NCI-H2081 (cell line): Measurements from ENCODE around the gene KCNK6.

Experiments
- DNase-seq, 2 experiments: peaks; one replicate each; lab custom pipeline; 2025; lab: John Stamatoyannopoulos, UW

Gene KCNK6

GRCh38 chr19:38319421-38320258 lies at the start of gene KCNK6:
Gene KCNK6 (plus strand): TSS chr19:38319845. CDS start chr19:38319951, 106 bp downstream.
- DNase-seq, result no peak

GRCh38 chr19:38270587-38271167 lies 49.0 kb upstream of the KCNK6 start:
- peak in 1 of 2 experiments; percentile 6 for DNase-seq

- no peak for DNase-seq
Measured at GRCh38 chr19:38273499-38273898, 46.1 kb upstream of the KCNK6 start.

GRCh38 chr19:38274739-38275138 lies 44.9 kb upstream of the KCNK6 start:
- no peak for DNase-seq

GRCh38 chr19:38276942-38277517 lies 42.6 kb upstream of the KCNK6 start:
- no peak for DNase-seq

GRCh38 chr19:38277549-38277948 lies 42.1 kb upstream of the KCNK6 start:
- DNase-seq, result no peak

- DNase-seq, result no peak
Measured at GRCh38 chr19:38277969-38278680, 41.5 kb upstream of the KCNK6 start.

GRCh38 chr19:38278751-38279150 lies 40.9 kb upstream of the KCNK6 start:
- DNase-seq, result no peak

- DNase-seq, result no peak
Measured at GRCh38 chr19:38280030-38280921, 39.4 kb upstream of the KCNK6 start.

- DNase-seq, result no peak
Measured at GRCh38 chr19:38281811-38282566, 37.7 kb upstream of the KCNK6 start.

GRCh38 chr19:38283271-38283670 lies 36.4 kb upstream of the KCNK6 start:
- no peak for DNase-seq

- DNase-seq, result no peak
Measured at GRCh38 chr19:38284422-38284821, 35.2 kb upstream of the KCNK6 start.

- no peak for DNase-seq
Measured at GRCh38 chr19:38285567-38285966, 34.1 kb upstream of the KCNK6 start.

- DNase-seq, result no peak
Measured at GRCh38 chr19:38287604-38288003, 32.0 kb upstream of the KCNK6 start.

- no peak for DNase-seq
Measured at GRCh38 chr19:38288123-38288855, 31.4 kb upstream of the KCNK6 start.

GRCh38 chr19:38289955-38290354 lies 29.7 kb upstream of the KCNK6 start:
- DNase-seq, result no peak

GRCh38 chr19:38290631-38291147 lies 29.0 kb upstream of the KCNK6 start:
- DNase-seq, result no peak

- no peak for DNase-seq
Measured at GRCh38 chr19:38291855-38292254, 27.8 kb upstream of the KCNK6 start.

GRCh38 chr19:38293281-38293680 lies 26.4 kb upstream of the KCNK6 start:
- no peak for DNase-seq

GRCh38 chr19:38294090-38294489 lies 25.6 kb upstream of the KCNK6 start:
- DNase-seq, result no peak
